Mesendoderm (in vitro differentiated cells): ENCODE results near the gene YY1.

Experiments
- DNase-seq: peaks from one replicate; pipeline ENCODE4 v3.0.0; 2013
- H2AK5ac ChIP-seq: 2 replicates; pipeline ENCODE4 v1.6.1; 2013; ENCODE audit warnings: low read length, inconsistent platforms
- H2BK120ac ChIP-seq: 2 replicates; pipeline ENCODE4 v1.6.1; 2013; ENCODE audit warnings: low read depth, mild to moderate bottlenecking, low read length, moderate library complexity, mixed read lengths
- H2BK15ac ChIP-seq: replicated peaks from 2 replicates; pipeline ENCODE4 v1.6.1; 2013; ENCODE audit warnings: low read depth, mild to moderate bottlenecking, moderate library complexity
- H2BK5ac ChIP-seq: 2 replicates; pipeline ENCODE4 v1.6.1; 2013; ENCODE audit warnings: low read length, inconsistent platforms
- H3K18ac ChIP-seq: 2 replicates; pipeline ENCODE4 v1.6.1; 2013; ENCODE audit warnings: mild to moderate bottlenecking, low read length, mixed read lengths
- H3K23ac ChIP-seq: one replicate; pipeline ENCODE4 v1.6.1; 2013; ENCODE audit warnings: low read length
- H3K27ac ChIP-seq: 2 replicates; pipeline ENCODE4 v1.5.1; 2013; ENCODE audit warnings: low read depth, mild to moderate bottlenecking, inconsistent platforms, low read length, moderate library complexity
- H3K27me3 ChIP-seq: 2 replicates; pipeline ENCODE4 v1.6.1; 2013; ENCODE audit warnings: low read length, control low read depth, mild to moderate bottlenecking, inconsistent platforms; ENCODE audit not compliant: insufficient read depth, poor library complexity
- H3K36me3 ChIP-seq: 2 replicates; pipeline ENCODE4 v1.6.1; 2013; ENCODE audit warnings: low read length, inconsistent platforms; ENCODE audit not compliant: control insufficient read depth, insufficient read depth
- H3K4ac ChIP-seq: one replicate; pipeline ENCODE4 v1.6.1; 2013; ENCODE audit warnings: low read depth, mild to moderate bottlenecking, low read length, moderate library complexity
- H3K4me1 ChIP-seq: 2 replicates; pipeline ENCODE4 v1.6.1; 2013; ENCODE audit warnings: low read depth, low read length, inconsistent platforms; ENCODE audit not compliant: control insufficient read depth
- H3K4me2 ChIP-seq: 2 replicates; pipeline ENCODE4 v1.6.1; 2013; ENCODE audit warnings: low read length
- H3K4me3 ChIP-seq: 2 replicates; pipeline ENCODE4 v1.5.1; 2013; ENCODE audit warnings: mild to moderate bottlenecking, low read length
- H3K56ac ChIP-seq: one replicate; pipeline ENCODE4 v1.6.1; 2013; ENCODE audit warnings: low read length
- H3K79me1 ChIP-seq: 2 replicates; pipeline ENCODE4 v1.6.1; 2013; ENCODE audit warnings: low read length, inconsistent platforms
- H3K79me2 ChIP-seq: 2 replicates; pipeline ENCODE4 v1.6.1; 2013; ENCODE audit warnings: mild to moderate bottlenecking, low read length; ENCODE audit not compliant: control insufficient read depth, insufficient read depth
- H3K9ac ChIP-seq: 2 replicates; pipeline ENCODE4 v1.6.1; 2013; ENCODE audit warnings: low read length, inconsistent platforms
- H4K5ac ChIP-seq: one replicate; pipeline ENCODE4 v1.6.1; 2013; ENCODE audit warnings: low read length
- H4K8ac ChIP-seq: one replicate; pipeline ENCODE4 v1.6.1; 2013; ENCODE audit warnings: low read depth, mild to moderate bottlenecking, control low read depth, low read length, moderate library complexity
- WGBS: extraction: QIAGEN DNeasy Blood & Tissue Kit; methylation state at CpG from one replicate; pipeline ENCODE4 v1.1.7; 2013; ENCODE audit warnings: low lambda C conversion rate, missing lambda C conversion rate; ENCODE audit not compliant: insufficient coverage; ENCODE audit errors: extremely low coverage; 5-methylcytosine and 5-hydroxymethylcytosine counted together

Gene YY1

GRCh38 chr14:100215330-100215885 lies 23.5 kb upstream of the YY1 start:
- Histone ChIP-seq H4K5ac (no peak overlapping the region), H3K79me2 (no peaks in the 10 kb centered on the region), H4K8ac (no peak overlapping the region), H3K4me1 (no peaks in the 10 kb centered on the region), H2BK5ac (no peak overlapping the region), H3K56ac (peak overlapping the region; percentile 25), H3K27ac (no peak overlapping the region), H2BK120ac (no peak overlapping the region), H3K4me3 (no peak overlapping the region), H3K4me2 (no peak overlapping the region), H2AK5ac (peak overlapping the region; percentile 59), H3K4ac (no peak overlapping the region), H3K18ac (no peak overlapping the region), H3K27me3 (no peaks in the 10 kb centered on the region), H3K23ac (no peak overlapping the region), H3K9ac (no peak overlapping the region), H3K36me3 (no peaks in the 10 kb centered on the region), H2BK15ac (no peak overlapping the region), H3K79me1 (peaks cover 6% of the 10 kb centered on the region)
- DNase-seq = no peak
- WGBS = no CpG with 5 or more reads among the region's 12 CpGs

DNA sequence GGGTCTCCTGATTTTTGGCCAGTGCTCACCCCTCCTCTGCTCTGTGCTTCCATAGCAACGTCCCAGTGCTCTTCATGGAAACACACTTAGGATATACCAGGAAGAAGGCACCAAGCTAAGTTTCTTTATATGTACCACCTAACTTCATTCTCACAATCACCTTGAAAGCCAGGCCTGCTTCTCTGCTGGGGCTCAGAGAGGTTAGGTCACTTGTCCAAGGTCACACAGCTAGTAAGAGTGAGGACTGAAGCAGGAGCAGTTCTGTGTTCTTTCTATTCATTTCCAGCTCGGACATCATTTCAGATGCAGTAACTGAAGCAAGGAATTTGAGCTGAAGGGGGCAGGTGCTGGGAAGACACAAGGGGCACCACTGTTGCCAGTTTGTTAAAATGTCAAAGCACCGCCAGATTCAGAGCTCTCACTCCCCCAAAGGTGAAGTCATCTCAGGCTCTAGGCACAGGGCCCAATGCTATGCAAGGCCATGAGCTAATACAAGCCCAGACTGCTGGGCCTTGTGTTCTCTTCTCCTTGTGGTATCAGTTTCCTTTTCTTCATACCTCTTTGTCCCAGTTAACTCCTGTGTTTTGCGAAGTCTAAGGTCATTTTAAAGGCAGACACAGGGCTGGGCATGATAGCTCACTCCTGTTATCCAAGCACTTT lies 19.7 kb upstream of the YY1 start:
- DNase-seq = no peak
- H3K79me2 ChIP-seq = peaks cover 2% of the 10 kb centered on the region
- no peak overlapping the region for H3K4me2 ChIP-seq
- no peaks in the 10 kb centered on the region for H3K27me3 ChIP-seq
- no CpG with 5 or more reads among the region's 4 CpGs for WGBS
- no peak overlapping the region for H3K18ac ChIP-seq
- no peak overlapping the region for H2BK5ac ChIP-seq
- H3K4me1 ChIP-seq = peaks cover 9% of the 10 kb centered on the region
- H3K27ac ChIP-seq = no peak overlapping the region
- H3K4me3 ChIP-seq = no peak overlapping the region
- no peak overlapping the region for H3K56ac ChIP-seq
- no peak overlapping the region for H3K4ac ChIP-seq
- no peak overlapping the region for H4K8ac ChIP-seq
- no peak overlapping the region for H3K9ac ChIP-seq
- H4K5ac ChIP-seq = no peak overlapping the region
- peaks cover 9% of the 10 kb centered on the region for H3K79me1 ChIP-seq
- H2AK5ac ChIP-seq = no peak overlapping the region
- H2BK120ac ChIP-seq = no peak overlapping the region
- no peak overlapping the region for H2BK15ac ChIP-seq
- no peaks in the 10 kb centered on the region for H3K36me3 ChIP-seq
- no peak overlapping the region for H3K23ac ChIP-seq

- Histone ChIP-seq H3K9ac (peak overlapping the region; percentile 75), H3K4me3 (peak overlapping the region; percentile 1), H2BK5ac (peak overlapping the region; percentile 64), H3K27me3 (no peaks in the 10 kb centered on the region), H2AK5ac (peak overlapping the region; percentile 11), H3K18ac (peak overlapping the region; percentile 57), H3K4me1 (peaks cover 9% of the 10 kb centered on the region), H2BK15ac (no peak overlapping the region), H3K4ac (peak overlapping the region; percentile 58), H4K8ac (no peak overlapping the region), H2BK120ac (no peak overlapping the region), H3K27ac (peak overlapping the region; percentile 89), H3K79me1 (peaks cover 9% of the 10 kb centered on the region), H3K36me3 (no peaks in the 10 kb centered on the region), H4K5ac (peak overlapping the region; percentile 68), H3K56ac (peak overlapping the region; percentile 81), H3K23ac (peak overlapping the region; percentile 39), H3K79me2 (peaks cover 8% of the 10 kb centered on the region), H3K4me2 (peak overlapping the region; percentile 31)
- DNase-seq = peak; percentile 91
- no CpG with 5 or more reads among the region's 15 CpGs for WGBS
These were observed 17.3 kb upstream of the YY1 start for GRCh38 chr14:100221533-100222223.

DNA sequence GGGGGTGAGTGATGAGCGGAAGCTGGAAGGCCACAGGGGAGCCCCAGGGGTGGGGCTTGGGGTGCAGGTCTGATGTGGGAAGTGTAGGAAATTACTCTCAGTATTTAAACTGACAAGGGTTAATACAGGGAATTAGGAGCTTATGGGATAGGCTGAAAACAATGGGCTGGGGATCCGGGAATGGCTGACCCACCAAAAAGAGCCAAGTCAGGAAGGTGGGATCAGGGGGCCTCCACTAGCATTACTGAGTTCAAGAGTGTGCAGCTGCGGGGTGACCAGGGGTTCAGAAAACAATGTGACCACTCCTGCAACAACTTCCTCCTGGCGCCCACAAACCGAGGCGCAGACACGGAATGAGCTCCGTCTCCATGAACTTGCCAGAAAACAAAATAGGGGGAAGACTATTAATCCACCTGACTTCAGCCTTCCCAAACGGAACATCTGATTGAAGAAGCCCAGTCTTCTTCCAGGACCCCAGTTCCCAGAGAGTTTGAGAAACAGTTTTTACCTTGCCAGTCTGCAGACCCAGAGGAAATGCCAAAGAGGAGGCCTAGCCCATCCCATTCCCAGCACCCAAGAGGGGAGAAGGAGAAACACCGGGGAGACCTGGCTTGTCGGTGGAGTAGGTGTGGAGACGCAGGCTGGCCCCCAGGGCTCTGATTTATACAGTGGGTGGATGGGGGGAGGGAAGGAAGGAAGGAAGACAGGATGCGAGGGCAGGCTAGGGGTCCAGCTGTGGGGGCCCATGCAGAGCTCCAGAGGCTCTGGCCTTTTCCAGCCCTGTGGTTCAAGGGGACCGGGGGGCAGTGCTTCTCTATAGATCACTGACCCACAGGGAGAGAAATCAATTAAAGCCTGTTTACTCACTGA lies 16.5 kb upstream of the YY1 start:
- Histone ChIP-seq H4K5ac (no peak overlapping the region), H3K23ac (no peak overlapping the region)
- no CpG with 5 or more reads among the region's 14 CpGs for WGBS

GRCh38 chr14:100223332-100224201 lies 15.4 kb upstream of the YY1 start:
- peaks cover 9% of the 10 kb centered on the region for H3K4me1 ChIP-seq
- peak overlapping the region; percentile 17 for H3K56ac ChIP-seq
- peak; percentile 52 for DNase-seq
- no peak overlapping the region for H3K4me2 ChIP-seq
- no peak overlapping the region for H3K23ac ChIP-seq
- H3K36me3 ChIP-seq = no peaks in the 10 kb centered on the region
- H2BK15ac ChIP-seq = no peak overlapping the region
- no peak overlapping the region for H4K8ac ChIP-seq
- no peak overlapping the region for H3K4ac ChIP-seq
- H3K27me3 ChIP-seq = no peaks in the 10 kb centered on the region
- no peak overlapping the region for H2AK5ac ChIP-seq
- WGBS = no CpG with 5 or more reads among the region's 12 CpGs
- no peak overlapping the region for H2BK120ac ChIP-seq
- H3K18ac ChIP-seq = no peak overlapping the region
- no peak overlapping the region for H2BK5ac ChIP-seq
- H3K4me3 ChIP-seq = no peak overlapping the region
- no peak overlapping the region for H4K5ac ChIP-seq
- H3K79me1 ChIP-seq = peaks cover 11% of the 10 kb centered on the region
- H3K27ac ChIP-seq = no peak overlapping the region
- H3K79me2 ChIP-seq = peaks cover 12% of the 10 kb centered on the region
- no peak overlapping the region for H3K9ac ChIP-seq

More for the DNA sequence above, 16.5 kb upstream of the YY1 start:
- Histone ChIP-seq H3K4me2 (peak overlapping the region; percentile 31), H3K27me3 (no peaks in the 10 kb centered on the region), H4K8ac (no peak overlapping the region), H3K56ac (peak overlapping the region; percentile 81), H3K79me1 (peaks cover 11% of the 10 kb centered on the region), H3K4me3 (no peak overlapping the region), H3K79me2 (peaks cover 10% of the 10 kb centered on the region), H3K4me1 (peaks cover 9% of the 10 kb centered on the region), H3K4ac (peak overlapping the region; percentile 27), H3K27ac (peak overlapping the region; percentile 89), H3K9ac (peak overlapping the region; percentile 75), H2AK5ac (no peak overlapping the region), H3K18ac (peak overlapping the region; percentile 57), H2BK120ac (no peak overlapping the region), H2BK15ac (no peak overlapping the region), H3K36me3 (no peaks in the 10 kb centered on the region), H2BK5ac (no peak overlapping the region)
- DNase-seq = no peak
